ENCODE results near the gene TRAF1. TPM values are rescaled to one million over a fixed set of nuclear protein-coding genes. Genes with fewer than 3 reads are reported as not detected.

The TRAF1 gene
- total RNA-seq, 4 donors from 2014 or later = 1.2 to 14.3 (median 7.1) TPM

DNA sequence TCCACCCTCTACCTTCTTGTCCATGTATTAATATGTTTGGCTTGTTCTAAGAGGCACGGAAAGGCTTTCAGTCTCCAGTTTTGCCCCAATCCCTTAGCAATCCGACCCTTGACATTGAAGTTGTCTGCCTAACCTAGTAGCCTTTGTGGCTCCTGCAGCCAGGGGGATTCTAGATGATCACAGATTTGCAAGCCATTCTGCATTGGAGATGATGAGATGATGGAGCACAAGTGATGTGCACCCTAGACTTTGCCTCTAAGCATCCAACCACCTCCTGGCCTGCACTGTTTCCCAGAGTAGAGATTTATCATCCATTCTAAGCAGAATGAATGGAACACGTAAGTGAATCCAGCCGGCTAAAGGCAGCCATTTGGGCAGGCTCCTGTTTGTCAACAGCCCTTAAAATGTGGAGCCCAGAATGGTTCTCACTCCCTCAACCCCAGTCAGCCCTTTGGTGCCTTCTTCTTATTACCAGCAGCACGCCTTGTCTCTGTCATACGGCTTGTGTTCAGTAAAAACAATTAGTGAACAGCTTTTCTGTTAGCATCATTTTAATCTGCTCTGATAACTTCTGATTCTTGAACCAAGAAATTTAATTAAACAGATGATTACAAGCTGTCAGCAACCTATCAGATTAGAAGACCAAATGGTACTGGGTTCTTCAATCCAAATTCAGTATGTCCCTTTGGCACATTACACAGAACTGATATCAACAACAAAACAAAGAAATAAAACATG lies 5.7 kb upstream of the TRAF1 start:
- peak overlapping the region; percentile 76 to 98 (median 80) for H3K27ac ChIP-seq
- no peaks in the 10 kb centered on the region for H3K9me3 ChIP-seq
- H3K27me3 ChIP-seq = no peaks in the 10 kb centered on the region
- TF ChIP-seq, protein P1, sequence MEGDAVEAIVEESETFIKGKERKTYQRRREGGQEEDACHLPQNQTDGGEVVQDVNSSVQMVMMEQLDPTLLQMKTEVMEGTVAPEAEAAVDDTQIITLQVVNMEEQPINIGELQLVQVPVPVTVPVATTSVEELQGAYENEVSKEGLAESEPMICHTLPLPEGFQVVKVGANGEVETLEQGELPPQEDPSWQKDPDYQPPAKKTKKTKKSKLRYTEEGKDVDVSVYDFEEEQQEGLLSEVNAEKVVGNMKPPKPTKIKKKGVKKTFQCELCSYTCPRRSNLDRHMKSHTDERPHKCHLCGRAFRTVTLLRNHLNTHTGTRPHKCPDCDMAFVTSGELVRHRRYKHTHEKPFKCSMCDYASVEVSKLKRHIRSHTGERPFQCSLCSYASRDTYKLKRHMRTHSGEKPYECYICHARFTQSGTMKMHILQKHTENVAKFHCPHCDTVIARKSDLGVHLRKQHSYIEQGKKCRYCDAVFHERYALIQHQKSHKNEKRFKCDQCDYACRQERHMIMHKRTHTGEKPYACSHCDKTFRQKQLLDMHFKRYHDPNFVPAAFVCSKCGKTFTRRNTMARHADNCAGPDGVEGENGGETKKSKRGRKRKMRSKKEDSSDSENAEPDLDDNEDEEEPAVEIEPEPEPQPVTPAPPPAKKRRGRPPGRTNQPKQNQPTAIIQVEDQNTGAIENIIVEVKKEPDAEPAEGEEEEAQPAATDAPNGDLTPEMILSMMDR (IDR thresholded peaks at IDR 0.05) = no peak
- no peaks in the 10 kb centered on the region for H3K36me3 ChIP-seq
- peaks cover 23 to 93% (median 51%) of the 10 kb centered on the region in 3 donors for H3K4me1 ChIP-seq
- WGBS, 2 donors (ENCODE audit: low coverage in 1 of 2) = 68 to 78% methylated on average over 4 to 6 of the region's 6 CpGs
- no peak overlapping the region for H3K4me3 ChIP-seq
- ATAC-seq = no peak

- H3K4me1 ChIP-seq = peaks cover 16 to 85% (median 46%) of the 10 kb centered on the region in 3 donors
- peak overlapping the region; percentile 76 to 98 (median 80) for H3K27ac ChIP-seq
- H3K4me3 ChIP-seq = no peak overlapping the region
- WGBS, 2 donors (ENCODE audit: low coverage in 1 of 2) = 33 to 40% methylated on average over 4 of the region's 4 CpGs
- peak; percentile 71 for TF ChIP-seq POLR2AphosphoS5 (IDR thresholded peaks at IDR 0.05)
- TF ChIP-seq, protein P1 (IDR thresholded peaks at IDR 0.05) = no peak
- no peaks in the 10 kb centered on the region for H3K27me3 ChIP-seq
- ATAC-seq = no peak
- H3K9me3 ChIP-seq = no peaks in the 10 kb centered on the region
- no peaks in the 10 kb centered on the region for H3K36me3 ChIP-seq
Measured at GRCh38 chr9:120931231-120932085, 4.9 kb upstream of the TRAF1 start.

DNA sequence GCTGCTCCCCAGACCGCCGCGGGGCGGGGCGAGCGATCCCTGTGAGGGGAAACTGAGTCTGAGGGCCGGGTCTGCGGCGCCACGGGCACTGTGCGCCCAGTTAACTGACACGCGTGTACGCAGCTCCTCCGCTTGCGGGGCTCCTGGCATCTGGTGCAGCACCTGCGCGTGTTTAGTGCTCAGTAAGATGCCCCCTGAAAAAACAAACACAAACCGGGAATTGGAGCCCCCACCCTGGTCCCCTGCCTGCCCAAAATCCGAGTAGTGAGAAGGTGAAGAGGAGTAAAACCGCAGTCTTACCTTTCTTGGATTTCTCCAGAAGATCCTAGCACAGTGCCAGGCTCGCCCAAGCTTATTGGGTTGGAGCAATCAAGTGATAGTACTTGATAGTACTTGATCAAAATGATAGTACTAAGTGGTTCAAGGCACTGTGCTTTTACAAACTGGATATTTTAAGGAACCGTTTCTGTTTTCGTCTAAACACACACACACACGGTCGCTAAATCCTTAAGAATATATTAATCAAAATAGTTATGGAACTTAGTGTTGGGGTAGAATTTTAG lies 2.7 kb upstream of the TRAF1 start:
- Histone ChIP-seq H3K27ac (peak overlapping the region; percentile 87 to 98 (median 92)), H3K27me3 (no peaks in the 10 kb centered on the region), H3K36me3 (no peaks in the 10 kb centered on the region), H3K4me3 (peak overlapping the region; percentile 71 to 93), H3K9me3 (no peaks in the 10 kb centered on the region), H3K4me1 (peaks cover 0 to 63% (median 26%) of the 10 kb centered on the region in 3 donors)
- WGBS, 2 donors (ENCODE audit: low coverage in 1 of 2) = 55 to 67% methylated on average over 5 to 7 of the region's 26 CpGs
- no peak for ATAC-seq
- TF ChIP-seq POLR2AphosphoS5 (IDR thresholded peaks at IDR 0.05) (no peak), EP300 (IDR thresholded peaks at IDR 0.05) (no peak), POLR2A (IDR thresholded peaks at IDR 0.05) (no peak)
- TF ChIP-seq, protein P1 (IDR thresholded peaks at IDR 0.05) = no peak

GRCh38 chr9:120928483-120929228 lies 2.1 kb upstream of the TRAF1 start:
- no peak for TF ChIP-seq EP300 (IDR thresholded peaks at IDR 0.05)
- TF ChIP-seq POLR2AphosphoS5 (IDR thresholded peaks at IDR 0.05) = peak; percentile 61
- TF ChIP-seq, protein P1 (IDR thresholded peaks at IDR 0.05) = peak in 3 of 4 experiments; percentile 40 to 53 (median 52)
- peak; percentile 76 to 77 for TF ChIP-seq POLR2A (IDR thresholded peaks at IDR 0.05)
- Histone ChIP-seq H3K27ac (peak overlapping the region; percentile 87 to 98 (median 92)), H3K9me3 (no peaks in the 10 kb centered on the region), H3K4me3 (peak overlapping the region; percentile 71 to 93), H3K36me3 (no peaks in the 10 kb centered on the region), H3K4me1 (peaks cover 0 to 58% (median 21%) of the 10 kb centered on the region in 3 donors), H3K27me3 (no peaks in the 10 kb centered on the region)
- peak; percentile 88 for ATAC-seq
- 0 to 2% methylated on average over 6 to 7 of the region's 73 CpGs for WGBS, 2 donors (ENCODE audit: low coverage in 1 of 2)
